ENCODE measurements around the gene MUC5B.

The MUC5B gene

GRCh38 chr11:1231396-1232020, 8.6 kb downstream of the MUC5B start:
- TF ChIP-seq POLR2AphosphoS5 (IDR thresholded peaks at IDR 0.05; ENCODE audit: low read depth, low read length) (no peak), TAF1 (IDR thresholded peaks at IDR 0.05; ENCODE audit: borderline replicate concordance, insufficient read depth, low read length) (no peak), SIN3A (IDR thresholded peaks at IDR 0.05; ENCODE audit: borderline replicate concordance, insufficient read depth, low read length) (no peak), REST (IDR thresholded peaks at IDR 0.05; ENCODE audit: insufficient read depth in 1 of 2, low read depth in 2 of 2, low read length in 2 of 2) (no peak), FOXP2 (optimal IDR thresholded peaks at IDR 0.05; ENCODE audit: borderline replicate concordance, extremely low read depth, extremely low read length, insufficient read depth) (no peak)

- no peak for TF ChIP-seq POLR2AphosphoS5 (IDR thresholded peaks at IDR 0.05; ENCODE audit: low read depth, low read length)
- TF ChIP-seq REST (IDR thresholded peaks at IDR 0.05; ENCODE audit: insufficient read depth in 1 of 2, low read depth in 2 of 2, low read length in 2 of 2), result no peak
- no peak for TF ChIP-seq SIN3A (IDR thresholded peaks at IDR 0.05; ENCODE audit: borderline replicate concordance, insufficient read depth, low read length)
- TF ChIP-seq FOXP2 (optimal IDR thresholded peaks at IDR 0.05; ENCODE audit: borderline replicate concordance, extremely low read depth, extremely low read length, insufficient read depth), result no peak
Observed at GRCh38 chr11:1232021-1232882, 9.4 kb downstream of the MUC5B start.

- no peak for TF ChIP-seq SIN3A (IDR thresholded peaks at IDR 0.05; ENCODE audit: borderline replicate concordance, insufficient read depth, low read length)
- no peak for TF ChIP-seq REST (IDR thresholded peaks at IDR 0.05; ENCODE audit: insufficient read depth in 1 of 2, low read depth in 2 of 2, low read length in 2 of 2)
- TF ChIP-seq TAF1 (IDR thresholded peaks at IDR 0.05; ENCODE audit: borderline replicate concordance, insufficient read depth, low read length), result no peak
- no peak for TF ChIP-seq POLR2AphosphoS5 (IDR thresholded peaks at IDR 0.05; ENCODE audit: low read depth, low read length)
- TF ChIP-seq FOXP2 (optimal IDR thresholded peaks at IDR 0.05; ENCODE audit: borderline replicate concordance, extremely low read depth, extremely low read length, insufficient read depth), result no peak
Observed at GRCh38 chr11:1232883-1233321, 10.0 kb downstream of the MUC5B start.

GRCh38 chr11:1233351-1234053, 10.6 kb downstream of the MUC5B start:
- TF ChIP-seq FOXP2 (optimal IDR thresholded peaks at IDR 0.05; ENCODE audit: borderline replicate concordance, extremely low read depth, extremely low read length, insufficient read depth) (no peak), POLR2AphosphoS5 (IDR thresholded peaks at IDR 0.05; ENCODE audit: low read depth, low read length) (no peak), SIN3A (IDR thresholded peaks at IDR 0.05; ENCODE audit: borderline replicate concordance, insufficient read depth, low read length) (no peak), TAF1 (IDR thresholded peaks at IDR 0.05; ENCODE audit: borderline replicate concordance, insufficient read depth, low read length) (no peak), REST (IDR thresholded peaks at IDR 0.05; ENCODE audit: insufficient read depth in 1 of 2, low read depth in 2 of 2, low read length in 2 of 2) (no peak)
